ENCODE results near the gene RAP1A.
A peak's percentile ranks its signal among the peaks of the same experiment; 100 is the strongest.

RAP1A gene

DNA sequence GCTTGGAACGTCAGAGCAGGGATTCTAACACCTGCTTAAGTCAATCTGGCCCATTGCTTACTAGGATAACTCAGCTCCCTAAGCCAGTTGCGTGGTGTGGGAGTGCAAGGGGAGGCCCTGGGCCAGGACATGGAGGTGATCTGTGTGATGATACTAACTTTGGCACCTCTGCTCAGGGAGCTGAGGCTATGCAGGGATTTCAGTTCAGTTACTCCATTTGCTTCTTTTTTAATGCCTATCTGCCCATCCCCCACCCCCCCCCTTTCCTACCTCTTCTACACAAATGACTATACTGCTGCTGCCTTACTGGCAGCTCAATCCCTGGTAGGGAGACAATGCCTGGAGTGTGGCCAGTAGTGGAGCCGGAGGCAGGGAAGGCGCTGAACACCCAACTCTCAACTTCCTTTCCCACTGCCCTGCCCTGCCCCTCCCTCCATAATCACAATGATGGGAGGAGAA is 100.1 kb downstream of the RAP1A start:
- no peak for DNase-seq (ENCODE audit: low read depth)

- DNase-seq (ENCODE audit: low read depth), result no peak
Measured at GRCh38 chr1:111720274-111720976, 100.8 kb downstream of the RAP1A start.

DNA sequence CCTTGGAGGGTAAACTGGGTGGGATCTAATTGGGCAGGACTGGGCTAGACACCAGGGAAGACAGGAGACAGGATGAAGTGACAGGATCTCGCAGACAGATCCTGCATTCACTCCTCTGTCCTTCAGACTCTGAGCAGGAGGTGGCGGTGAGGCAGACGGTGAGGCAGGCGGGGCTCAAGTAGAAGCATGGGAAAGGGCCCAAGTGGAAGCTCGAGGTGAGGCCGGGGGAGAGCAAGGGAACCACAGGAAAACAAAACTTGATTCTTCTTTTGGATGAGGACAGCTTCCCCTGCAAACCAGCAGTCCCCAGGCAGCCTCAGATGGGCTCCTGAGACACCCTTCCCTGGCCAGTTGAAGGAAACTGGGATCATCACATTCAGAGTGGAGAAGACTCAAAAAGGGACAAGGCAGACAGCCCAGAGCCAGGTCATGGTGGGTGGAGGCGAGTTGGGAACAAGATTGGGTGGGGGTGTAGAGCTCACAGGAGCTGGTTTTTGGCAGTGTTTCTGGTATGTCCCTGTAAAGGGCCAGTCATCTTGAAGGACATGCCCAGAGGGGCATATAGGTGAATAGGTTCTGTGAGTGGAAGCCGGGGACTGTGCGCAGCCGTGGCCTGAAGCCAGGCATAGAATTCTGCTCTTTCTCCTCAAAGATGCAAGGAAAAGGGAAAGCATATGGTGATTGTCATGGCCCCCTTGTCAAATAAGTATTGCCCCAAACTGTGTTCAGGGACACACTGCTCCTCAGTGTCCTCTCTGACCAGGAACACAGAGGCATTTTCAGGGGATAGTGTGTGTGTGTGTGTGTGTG is 101.6 kb downstream of the RAP1A start:
- DNase-seq (ENCODE audit: low read depth), result no peak

DNA sequence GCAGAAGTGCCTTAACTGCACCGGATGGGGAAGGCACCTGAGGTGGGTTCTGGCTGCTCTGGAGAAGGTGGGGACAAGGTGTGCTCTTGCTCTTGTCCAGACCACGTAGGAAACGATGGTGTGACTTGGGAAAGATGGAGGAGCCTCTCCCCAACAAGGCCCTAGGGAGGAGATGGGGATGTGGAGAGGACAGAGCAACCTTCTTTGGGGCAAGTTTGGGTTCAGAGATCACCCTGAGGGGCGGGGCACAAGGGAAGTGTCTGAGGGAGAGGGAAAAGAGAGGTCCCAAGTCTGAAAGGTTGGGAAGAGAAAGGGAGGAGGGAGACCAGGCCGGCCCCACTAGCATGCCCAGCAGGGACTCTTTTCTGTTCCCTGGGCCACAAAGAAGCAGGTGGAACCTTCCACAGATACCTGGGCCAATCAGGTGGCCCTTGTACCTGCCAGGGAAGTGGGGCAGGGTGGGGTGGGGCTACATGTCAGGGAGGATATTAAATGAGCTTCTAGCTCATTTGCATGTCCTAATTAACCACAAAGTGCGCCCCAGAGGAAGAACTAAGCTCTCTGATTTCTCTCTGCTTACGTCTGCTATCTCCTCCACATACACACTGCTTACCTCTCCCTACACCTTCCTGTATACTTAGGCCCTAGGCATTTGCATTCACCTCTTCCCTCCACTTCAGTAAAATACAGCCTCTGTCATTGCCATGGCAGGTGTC is 103.7 kb downstream of the RAP1A start:
- DNase-seq (ENCODE audit: low read depth), result no peak

DNA sequence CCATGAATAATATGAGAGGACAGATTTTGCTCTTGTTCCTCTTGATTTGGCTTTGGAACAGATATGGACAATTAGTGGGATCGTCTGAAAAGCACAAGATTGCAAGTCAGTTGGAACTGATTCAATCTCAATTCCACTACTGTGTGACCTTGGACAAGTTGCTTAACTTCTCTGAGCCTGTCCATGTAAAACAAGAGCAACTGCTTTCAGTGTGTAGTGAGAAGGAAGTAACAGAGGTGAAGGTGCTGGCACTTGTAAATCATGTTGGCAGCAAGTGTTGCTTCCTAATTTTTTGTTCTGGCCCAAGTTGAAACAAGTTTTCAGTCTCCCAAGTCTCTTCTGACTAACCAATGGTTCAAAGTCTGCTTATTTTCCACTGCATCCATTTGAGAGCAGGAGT is 104.3 kb downstream of the RAP1A start:
- no peak for DNase-seq (ENCODE audit: low read depth)

GRCh38 chr1:111725192-111725591 is 105.6 kb downstream of the RAP1A start:
- DNase-seq (ENCODE audit: low read depth), result no peak

DNA sequence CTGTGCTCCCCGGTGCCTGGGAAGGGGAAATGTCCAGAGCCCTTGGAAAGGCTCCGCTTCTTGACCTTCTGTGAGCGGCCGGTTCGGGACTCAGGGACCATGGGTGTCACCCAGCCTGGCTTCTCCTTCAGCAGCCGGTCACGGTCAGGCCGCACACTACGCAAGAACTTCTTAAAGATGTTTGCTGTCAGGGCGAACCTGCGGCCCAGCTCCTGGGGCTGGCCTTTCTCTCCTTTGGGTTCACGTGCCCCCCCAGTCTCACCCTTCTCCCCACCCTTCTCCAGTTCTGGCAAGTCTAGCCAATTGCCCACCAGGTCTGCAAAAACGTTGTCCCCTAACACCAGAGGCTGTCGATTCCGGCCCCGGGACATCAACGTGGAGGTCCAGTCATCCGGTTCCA is 107.5 kb downstream of the RAP1A start:
- no peak for DNase-seq (ENCODE audit: low read depth)

DNA sequence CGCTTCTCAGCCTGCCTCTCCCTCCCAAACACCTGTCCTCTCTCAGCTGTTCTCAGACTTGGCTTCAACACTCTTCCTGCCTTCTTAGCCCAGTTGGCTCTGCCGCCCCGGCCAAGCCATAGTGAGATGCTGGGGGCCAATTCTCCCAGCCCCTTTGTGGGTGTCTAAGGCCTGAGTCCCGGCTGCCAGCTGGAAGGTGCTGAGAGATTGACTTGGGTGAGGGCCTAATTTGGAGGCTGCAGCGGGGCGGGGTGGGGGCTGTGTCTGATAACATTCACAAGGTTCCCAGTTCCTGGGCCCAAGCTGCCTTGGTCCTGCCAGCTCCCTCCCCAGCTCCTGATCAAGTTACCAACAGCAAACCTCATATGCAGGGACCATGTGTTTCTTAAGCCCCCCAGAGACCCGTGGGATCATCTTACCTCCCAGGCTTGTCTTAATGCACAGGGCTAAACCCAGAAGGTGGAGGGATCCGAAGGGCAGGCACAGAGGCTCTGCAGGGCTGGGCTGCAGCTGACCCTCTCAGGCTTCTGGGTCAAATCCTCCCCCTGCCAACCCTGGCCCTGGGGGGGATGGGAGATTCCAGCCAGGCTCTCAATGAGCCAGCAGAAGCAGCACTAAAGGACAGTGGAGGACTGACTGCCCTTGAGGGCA is 109.8 kb downstream of the RAP1A start:
- DNase-seq (ENCODE audit: low read depth), result no peak

DNA sequence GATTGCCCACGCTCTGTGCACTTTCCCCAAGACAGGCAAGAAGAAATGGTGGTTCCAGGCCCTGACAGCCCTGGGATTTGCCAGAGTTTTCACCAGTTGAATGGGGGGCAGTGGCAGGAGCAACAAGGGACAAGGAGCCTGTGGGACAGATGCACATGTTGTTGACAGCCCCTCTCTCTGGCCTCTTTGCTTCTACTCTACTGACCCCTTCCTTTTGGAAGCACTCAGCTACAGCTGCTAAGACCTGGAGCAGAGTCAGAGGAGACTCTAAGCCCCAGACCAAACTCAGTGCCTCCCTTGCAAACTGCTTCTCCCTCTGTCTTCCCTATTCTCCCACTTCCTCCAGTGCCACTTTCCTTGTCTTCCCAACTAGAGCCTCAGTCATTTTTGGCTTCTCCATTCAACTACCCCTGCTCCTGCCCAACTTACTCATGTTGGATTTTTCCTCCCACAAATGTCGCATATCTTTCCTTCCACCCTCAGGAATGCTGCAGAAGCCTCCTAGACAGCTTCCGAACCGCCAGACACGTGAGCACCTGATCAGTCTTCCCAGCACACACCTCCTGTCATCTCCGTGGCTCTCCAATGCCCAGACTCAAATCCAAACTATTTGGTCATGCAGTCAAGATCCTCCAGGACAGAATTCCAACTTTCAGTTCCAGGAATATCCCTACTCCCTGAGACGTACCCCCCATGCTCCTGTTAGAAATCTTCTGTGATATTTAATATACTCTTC is 110.5 kb downstream of the RAP1A start:
- DNase-seq (ENCODE audit: low read depth), result no peak

DNA sequence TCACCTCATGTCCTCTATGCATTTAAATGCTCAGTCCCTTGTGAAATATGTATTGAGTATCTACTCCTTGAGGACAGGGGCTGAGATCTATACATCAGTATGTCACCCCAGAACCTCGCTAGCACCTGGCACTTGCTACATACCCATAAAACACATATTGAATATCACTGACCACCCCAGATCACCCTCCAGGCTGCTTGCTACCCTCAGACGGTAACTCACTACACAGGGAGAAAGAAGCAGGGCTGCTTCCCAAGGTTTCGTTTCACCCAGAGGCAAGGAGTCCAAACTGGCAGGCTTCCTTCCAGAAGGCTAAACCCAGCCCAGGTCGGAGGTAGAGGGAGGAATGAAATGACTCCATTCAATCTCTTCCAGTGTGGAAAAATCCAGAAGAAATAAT is 111.1 kb downstream of the RAP1A start:
- no peak for DNase-seq (ENCODE audit: low read depth)

DNA sequence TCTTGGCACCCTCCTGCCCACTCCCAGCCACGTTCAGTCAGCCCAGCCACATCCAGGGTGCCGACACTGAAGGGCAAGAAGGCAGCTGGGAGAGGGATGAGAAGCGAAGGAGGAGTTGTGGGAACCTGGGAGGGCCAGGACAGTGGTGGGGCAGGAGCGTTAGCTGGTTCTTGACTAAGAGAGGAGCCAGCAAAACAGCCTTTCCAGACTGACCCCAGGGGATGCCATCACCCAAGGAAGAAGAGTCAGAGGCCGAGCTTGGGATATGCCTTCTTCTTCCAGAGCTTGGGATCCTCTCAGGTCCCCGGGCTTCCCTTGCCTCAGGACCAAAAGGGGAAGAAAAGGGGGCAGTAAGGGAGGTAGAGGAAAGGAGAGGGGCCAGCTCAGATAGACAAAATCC is 112.4 kb downstream of the RAP1A start:
- DNase-seq (ENCODE audit: low read depth), result no peak

GRCh38 chr1:111732718-111733117 is 113.1 kb downstream of the RAP1A start:
- no peak for DNase-seq (ENCODE audit: low read depth)

DNA sequence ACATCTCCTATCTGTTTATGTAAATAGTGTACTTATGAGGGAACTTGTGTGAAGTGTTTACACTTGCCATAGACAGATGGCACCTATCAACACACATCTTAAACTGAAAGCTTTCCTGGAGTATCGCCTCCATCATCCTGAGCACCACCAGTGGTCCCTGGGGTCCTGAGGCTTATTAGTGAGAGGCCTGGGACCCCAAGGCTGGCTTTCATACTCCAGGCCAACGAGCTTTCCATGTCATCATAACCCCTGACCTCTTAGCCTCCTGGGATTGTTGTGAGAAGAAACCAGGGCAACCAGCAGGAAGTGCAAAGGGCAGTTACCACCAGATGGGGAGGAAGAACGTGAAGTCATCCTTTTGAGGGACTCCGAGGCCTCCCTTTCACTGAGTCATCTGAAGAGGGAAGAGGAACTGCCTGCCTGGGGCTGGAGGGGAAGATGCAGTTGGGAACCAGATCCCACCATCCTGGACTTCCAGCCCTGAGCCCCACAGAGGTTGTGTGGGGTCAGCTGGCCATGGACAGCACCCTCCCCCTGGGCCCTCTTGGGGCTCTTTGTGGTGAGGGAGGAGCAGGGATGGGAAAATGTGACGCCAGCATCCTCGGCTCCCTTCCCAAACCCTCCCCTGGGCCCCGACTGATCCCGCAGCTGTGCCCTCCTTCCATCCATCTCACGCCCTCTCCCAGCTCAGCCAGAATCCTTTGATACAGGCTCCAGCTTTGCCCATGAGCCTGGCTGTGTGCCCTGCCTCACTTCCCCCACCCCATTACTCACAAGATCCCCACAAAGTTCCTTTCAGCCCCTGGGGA is 113.8 kb downstream of the RAP1A start:
- peak; percentile 88 for DNase-seq (ENCODE audit: low read depth)

- no peak for DNase-seq (ENCODE audit: low read depth)
Measured at GRCh38 chr1:111733992-111734341, 114.4 kb downstream of the RAP1A start.

DNA sequence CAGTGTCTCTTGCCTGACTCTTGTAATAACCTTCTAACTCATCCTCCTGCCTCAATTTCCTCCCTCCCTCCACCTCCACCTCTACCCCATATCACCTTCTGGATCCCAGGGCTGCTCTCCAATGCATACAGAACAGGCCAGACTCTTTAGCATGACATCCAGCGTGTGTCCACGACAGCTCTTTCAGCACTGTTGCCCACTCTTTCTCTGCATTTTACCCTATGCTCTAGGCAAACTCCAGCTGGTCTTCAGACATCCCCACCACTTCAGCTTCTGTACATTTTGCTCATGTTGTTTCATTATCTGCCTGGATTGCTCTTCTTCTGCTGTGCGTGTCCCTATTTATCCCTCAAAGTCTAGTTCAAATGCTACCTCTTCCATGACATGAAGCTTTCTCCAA is 114.8 kb downstream of the RAP1A start:
- DNase-seq (ENCODE audit: low read depth), result no peak

DNA sequence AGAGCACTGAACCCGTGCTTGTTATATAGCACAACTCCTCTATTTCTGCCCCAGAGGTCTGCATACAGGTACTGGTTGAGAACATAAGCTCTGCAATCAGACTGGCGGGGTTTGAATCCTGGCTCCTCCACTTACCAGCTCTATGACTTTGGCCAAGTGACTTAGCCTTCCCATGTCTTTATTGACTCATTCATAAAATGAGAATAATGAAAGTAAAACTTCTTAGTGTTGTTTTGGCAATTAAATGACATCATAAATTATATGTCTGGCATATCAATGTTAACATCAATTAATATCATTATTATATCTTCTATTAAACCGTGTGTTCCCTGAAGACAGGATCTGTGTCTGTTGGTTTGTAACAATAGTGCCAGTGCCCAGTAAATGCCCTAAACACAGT is 115.3 kb downstream of the RAP1A start:
- no peak for DNase-seq (ENCODE audit: low read depth)

DNA sequence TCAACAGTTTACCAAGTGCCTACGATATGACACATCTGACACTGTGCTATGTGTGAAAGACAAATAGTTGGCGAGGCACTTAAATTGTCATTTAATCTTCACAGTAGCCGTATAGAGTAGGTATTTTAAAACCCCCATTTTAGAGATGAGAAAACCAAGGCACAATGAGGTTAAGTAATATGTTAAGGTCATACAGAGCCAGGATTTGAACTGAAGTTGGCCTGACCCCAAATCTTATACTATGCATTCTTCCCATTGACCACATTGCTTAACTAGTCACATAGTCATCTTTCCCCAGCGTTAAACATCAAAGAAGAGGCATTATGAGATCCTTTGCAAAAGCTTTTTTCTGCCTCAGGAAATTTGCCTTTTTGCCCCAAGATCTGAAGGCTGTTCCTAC is 115.7 kb downstream of the RAP1A start:
- DNase-seq (ENCODE audit: low read depth), result no peak

DNA sequence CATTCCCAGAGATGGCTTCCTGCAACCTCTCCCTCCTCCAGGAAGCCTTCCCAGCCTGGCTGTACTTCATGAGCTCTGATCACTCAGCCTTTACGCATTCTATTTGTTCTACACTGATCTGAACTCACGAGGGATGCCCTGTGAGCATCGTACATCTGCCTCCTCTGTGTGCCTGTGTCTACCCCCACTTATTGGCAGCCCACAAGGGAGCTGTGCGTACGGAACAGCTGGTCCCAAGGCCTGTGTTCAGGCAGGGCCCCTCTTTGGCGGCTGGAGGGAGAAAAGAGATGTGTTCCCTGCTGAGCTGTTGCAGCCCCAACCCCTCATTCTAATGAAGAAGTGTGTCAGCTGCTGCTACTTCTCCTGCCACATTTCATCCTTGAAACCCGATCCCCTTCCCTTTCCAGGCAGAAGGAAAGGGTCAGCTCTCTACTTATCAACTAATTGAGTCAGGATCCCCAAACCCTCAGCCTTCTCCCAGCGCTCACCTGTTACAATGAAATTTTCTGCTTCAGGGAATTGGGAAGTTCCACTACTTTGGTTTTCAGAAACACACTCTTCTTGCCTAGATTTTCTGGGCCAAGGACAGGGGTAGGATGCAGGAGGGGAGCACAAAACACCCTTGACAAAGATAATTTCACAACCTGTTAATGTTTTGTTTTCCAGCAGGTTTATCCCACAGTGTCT is 116.4 kb downstream of the RAP1A start:
- DNase-seq (ENCODE audit: low read depth), result no peak

DNA sequence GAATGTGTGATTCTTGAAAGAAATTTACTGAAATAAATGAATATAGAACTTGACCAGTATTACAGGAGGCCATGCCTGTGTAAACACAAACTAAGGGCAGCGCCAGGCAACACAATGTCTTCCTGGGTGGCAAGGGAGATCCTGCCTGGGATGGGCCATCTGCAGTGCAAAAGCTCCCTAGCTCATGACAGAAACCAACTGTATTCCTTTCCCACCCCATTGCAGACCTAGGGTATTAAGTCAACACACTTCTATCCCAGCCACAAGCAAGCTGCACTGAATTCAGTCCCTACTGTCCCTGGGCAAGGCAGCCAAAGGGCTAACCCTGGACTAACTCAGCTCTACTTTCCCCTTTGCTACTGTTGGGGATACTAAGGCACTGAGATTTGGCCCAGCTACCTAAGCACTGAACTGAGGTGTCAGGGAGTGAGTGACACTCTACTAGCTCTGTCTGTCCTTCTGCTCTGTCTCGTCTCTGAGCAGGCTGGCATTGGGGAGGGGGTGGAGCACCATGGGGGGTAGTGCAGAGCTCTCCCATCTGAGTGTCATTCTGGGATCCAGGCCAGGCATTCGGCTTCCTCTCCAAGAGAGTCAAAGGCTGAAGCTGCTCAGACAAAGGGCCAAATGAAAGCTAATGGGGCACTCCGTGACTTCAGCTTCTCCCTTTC is 117.1 kb downstream of the RAP1A start:
- no peak for DNase-seq (ENCODE audit: low read depth)

Data from fibroblast of the conjunctiva (primary cell).